DOHH2 (cell line): ENCODE results near the gene TYMS.

ENCODE experiments used
- CTCF ChIP-seq: fragments of 200-600 bp; sonication (generic); IDR thresholded peaks from one replicate; pipeline ENCODE4 v1.5.1; 2014; ENCODE audit warnings: antibody characterized with exemption, mild to moderate bottlenecking, low read depth, low read length; ENCODE audit not compliant: poor library complexity, severe bottlenecking
- EZH2phosphoT487 ChIP-seq: fragments of 200-600 bp; sonication (generic); IDR thresholded peaks from 2 replicates; pipeline ENCODE4 v1.6.1; 2017; ENCODE audit warnings: borderline replicate concordance, mild to moderate bottlenecking, antibody characterized with exemption, low read length, moderate library complexity, mixed read lengths

GRCh38 chr18:681985-682384, 24.5 kb downstream of the TYMS start:
- TF ChIP-seq CTCF, result no peak
- TF ChIP-seq EZH2phosphoT487, result no peak
